ENCODE data around the gene MYBPH. TPM values are rescaled to one million over a fixed set of nuclear protein-coding genes. Genes with fewer than 3 reads are reported as not detected.

Gene MYBPH
- total RNA-seq, result not detected

- no peak for DNase-seq (ENCODE audit: low spot score)
These were observed at the start of gene MYBPH for GRCh38 chr1:203175237-203175826. TSS of gene MYBPH (minus strand) at chr1:203175826. CDS start at chr1:203175755, 71 bp downstream.

- no peak for DNase-seq (ENCODE audit: low spot score)
These were observed 49.4 kb upstream of the MYBPH start for GRCh38 chr1:203225071-203225470.

GRCh38 chr1:203223012-203223775 lies 47.6 kb upstream of the MYBPH start:
- no peak for DNase-seq (ENCODE audit: low spot score)

GRCh38 chr1:203219934-203220333 lies 44.3 kb upstream of the MYBPH start:
- no peak for DNase-seq (ENCODE audit: low spot score)

- no peak for DNase-seq (ENCODE audit: low spot score)
These were observed 43.5 kb upstream of the MYBPH start for GRCh38 chr1:203219171-203219570.

- no peak for DNase-seq (ENCODE audit: low spot score)
These were observed 42.0 kb upstream of the MYBPH start for GRCh38 chr1:203217668-203218067.

- DNase-seq (ENCODE audit: low spot score), result no peak
These were observed 41.6 kb upstream of the MYBPH start for GRCh38 chr1:203217139-203217655.

- peak; percentile 65 for DNase-seq (ENCODE audit: low spot score)
These were observed 40.9 kb upstream of the MYBPH start for GRCh38 chr1:203216274-203217138.

GRCh38 chr1:203215573-203215972 lies 39.9 kb upstream of the MYBPH start:
- no peak for DNase-seq (ENCODE audit: low spot score)

- no peak for DNase-seq (ENCODE audit: low spot score)
These were observed 39.2 kb upstream of the MYBPH start for GRCh38 chr1:203214871-203215270.

- no peak for DNase-seq (ENCODE audit: low spot score)
These were observed 37.5 kb upstream of the MYBPH start for GRCh38 chr1:203213126-203213525.

GRCh38 chr1:203211812-203212211 lies 36.2 kb upstream of the MYBPH start:
- no peak for DNase-seq (ENCODE audit: low spot score)

- DNase-seq (ENCODE audit: low spot score), result no peak
These were observed 35.4 kb upstream of the MYBPH start for GRCh38 chr1:203210988-203211387.

GRCh38 chr1:203210350-203210749 lies 34.7 kb upstream of the MYBPH start:
- no peak for DNase-seq (ENCODE audit: low spot score)

GRCh38 chr1:203208181-203208580 lies 32.6 kb upstream of the MYBPH start:
- no peak for DNase-seq (ENCODE audit: low spot score)

GRCh38 chr1:203207751-203208150 lies 32.1 kb upstream of the MYBPH start:
- no peak for DNase-seq (ENCODE audit: low spot score)

- DNase-seq (ENCODE audit: low spot score), result no peak
These were observed 30.6 kb upstream of the MYBPH start for GRCh38 chr1:203206129-203206687.

- no peak for DNase-seq (ENCODE audit: low spot score)
These were observed 29.1 kb upstream of the MYBPH start for GRCh38 chr1:203204756-203205155.

- DNase-seq (ENCODE audit: low spot score), result peak; percentile 51
These were observed 27.0 kb upstream of the MYBPH start for GRCh38 chr1:203202431-203203245.

GRCh38 chr1:203201516-203202205 lies 26.0 kb upstream of the MYBPH start:
- no peak for DNase-seq (ENCODE audit: low spot score)

Measured in ureter (tissue), 1 donor.